ENCODE data around the gene DMAP1. TPM values are rescaled to one million over a fixed set of nuclear protein-coding genes. Genes with fewer than 3 reads are reported as not detected.
A peak's percentile ranks its signal among the peaks of the same experiment; 100 is the strongest.

The DMAP1 gene
- total and polyA plus RNA-seq, 2 of the 8 experiments (the other 6 are each of a cell fraction or from before 2014, with no cell fraction given) = 36.4 to 42.4 TPM

GRCh38 chr1:44168520-44169098 lies 44.7 kb upstream of the DMAP1 start:
- Histone ChIP-seq H3K4ac (replicated peaks; ENCODE audit: insufficient read length, low read depth, low read length) (no peak overlapping the region), H2AK5ac (ENCODE audit: low read depth, low read length) (no peak overlapping the region), H3K9me3 (ENCODE audit: insufficient read depth in 2 of 2, low read depth in 1 of 2, low read length in 1 of 2) (peaks cover 3 to 4% of the 10 kb centered on the region in 2 experiments; a peak in 1 of 4 replicates), H3K18ac (ENCODE audit: extremely low read depth, low read length) (no peak overlapping the region), H2BK15ac (ENCODE audit: low read length) (no peak overlapping the region), H2BK20ac (ENCODE audit: low read length) (no peak overlapping the region), H3K4me1 (replicated peaks in 1 of 4; ENCODE audit: control insufficient read depth in 3 of 4, insufficient read depth in 4 of 4, low read length in 3 of 4) (no peaks in the 10 kb centered on the region; a peak in 1 of 7 replicates), H3K79me2 (ENCODE audit: control insufficient read depth in 1 of 2, insufficient read depth in 2 of 2, low read length in 2 of 2) (no peaks in the 10 kb centered on the region), H4K5ac (ENCODE audit: insufficient read length, low read depth, low read length) (no peak overlapping the region), H3K27ac (ENCODE audit: low read depth, low read length) (no peak overlapping the region), H2AFZ (ENCODE audit: low read length) (no peak overlapping the region), H3K14ac (ENCODE audit: insufficient read length) (peak overlapping the region; percentile 81), H2BK5ac (ENCODE audit: low read depth, low read length) (no peak overlapping the region), H4K91ac (replicated peaks; ENCODE audit: insufficient read length, low read length) (no peak overlapping the region), H4K20me1 (replicated peaks in 1 of 2; ENCODE audit: control insufficient read depth in 1 of 2, insufficient read depth in 2 of 2, low read length in 2 of 2) (no peaks in the 10 kb centered on the region), H3K4me2 (ENCODE audit: insufficient read depth in 1 of 2, low read depth in 2 of 2, low read length in 2 of 2) (no peak overlapping the region), H3K9ac (replicated peaks in 1 of 4; ENCODE audit: extremely low read depth in 1 of 4, low read depth in 3 of 4, low read length in 3 of 4) (no peak overlapping the region), H3K4me3 (ENCODE audit: extremely low read depth in 1 of 4, insufficient read depth in 2 of 4, low read depth in 3 of 4, low read length in 4 of 4) (no peak overlapping the region), H3K36me3 (ENCODE audit: control insufficient read depth in 2 of 4, insufficient read depth in 4 of 4, low read length in 3 of 4) (no peaks in the 10 kb centered on the region), H3K79me1 (ENCODE audit: low read depth, low read length) (no peaks in the 10 kb centered on the region), H3K23me2 (ENCODE audit: low read depth, low read length) (no peaks in the 10 kb centered on the region), H3K56ac (replicated peaks; ENCODE audit: insufficient read length, low read depth, low read length) (peak overlapping the region; percentile 25), H2BK120ac (replicated peaks; ENCODE audit: low read depth, low read length) (no peak overlapping the region), H2BK12ac (ENCODE audit: low read depth, low read length) (no peak overlapping the region), H3K23ac (ENCODE audit: insufficient read length) (no peak overlapping the region), H3K27me3 (replicated peaks in 1 of 4; ENCODE audit: control insufficient read depth in 3 of 4, extremely low read depth in 1 of 4, insufficient read depth in 3 of 4, low read length in 3 of 4) (no peaks in the 10 kb centered on the region), H4K8ac (ENCODE audit: extremely low read depth, insufficient read depth, low read length) (no peak overlapping the region)
- 88% methylated on average over 5 of the region's 5 CpGs; no CpG with 5 or more reads in 1 of the 2 experiments for WGBS, 2 experiments (ENCODE audit: extremely low coverage in 1 of 2, insufficient coverage in 1 of 2, insufficient read length in 1 of 2, insufficient replicate concordance in 2 of 2, low coverage in 1 of 2, low lambda C conversion rate in 2 of 2, missing lambda C conversion rate in 1 of 2)
- ChIA-PET POLR2A (ENCODE audit: partially characterized antibody) (interaction anchor here (1.8 kb wide), 1 partner anchor 12 kb away, joined by 4 read pairs; no protein-coding TSS in a partner anchor), CTCF (ENCODE audit: partially characterized antibody) (interaction anchor here (0.7 to 4.1 kb wide), 14 partner anchors 12 to 484 kb away, joined by 3 to 18 read pairs (median 3); no protein-coding TSS in a partner anchor)
- TF ChIP-seq EZH2 (IDR thresholded peaks at IDR 0.05; ENCODE audit: low read depth, low read length, severe bottlenecking) (no peak), EGR1 (IDR thresholded peaks at IDR 0.05; ENCODE audit: borderline replicate concordance, low read depth, low read length) (no peak), RAD21 (IDR thresholded peaks at IDR 0.05 in 1 of 2, conservative IDR thresholded peaks at IDR 0.05 in 1 of 2; ENCODE audit: low read depth in 2 of 2, low read length in 2 of 2) (peak; percentile 14 to 25; a peak in 3 of 4 replicates), JUN (IDR thresholded peaks at IDR 0.05; ENCODE audit: low read depth, low read length) (no peak)
- TF ChIP-seq, protein P1, sequence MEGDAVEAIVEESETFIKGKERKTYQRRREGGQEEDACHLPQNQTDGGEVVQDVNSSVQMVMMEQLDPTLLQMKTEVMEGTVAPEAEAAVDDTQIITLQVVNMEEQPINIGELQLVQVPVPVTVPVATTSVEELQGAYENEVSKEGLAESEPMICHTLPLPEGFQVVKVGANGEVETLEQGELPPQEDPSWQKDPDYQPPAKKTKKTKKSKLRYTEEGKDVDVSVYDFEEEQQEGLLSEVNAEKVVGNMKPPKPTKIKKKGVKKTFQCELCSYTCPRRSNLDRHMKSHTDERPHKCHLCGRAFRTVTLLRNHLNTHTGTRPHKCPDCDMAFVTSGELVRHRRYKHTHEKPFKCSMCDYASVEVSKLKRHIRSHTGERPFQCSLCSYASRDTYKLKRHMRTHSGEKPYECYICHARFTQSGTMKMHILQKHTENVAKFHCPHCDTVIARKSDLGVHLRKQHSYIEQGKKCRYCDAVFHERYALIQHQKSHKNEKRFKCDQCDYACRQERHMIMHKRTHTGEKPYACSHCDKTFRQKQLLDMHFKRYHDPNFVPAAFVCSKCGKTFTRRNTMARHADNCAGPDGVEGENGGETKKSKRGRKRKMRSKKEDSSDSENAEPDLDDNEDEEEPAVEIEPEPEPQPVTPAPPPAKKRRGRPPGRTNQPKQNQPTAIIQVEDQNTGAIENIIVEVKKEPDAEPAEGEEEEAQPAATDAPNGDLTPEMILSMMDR (IDR thresholded peaks at IDR 0.05; ENCODE audit: control extremely low read depth in 1 of 3, insufficient read depth in 1 of 3, low read depth in 1 of 3, low read length in 3 of 3) = peak; percentile 52 to 67 (median 67)
- no peak for DNase-seq (ENCODE audit: low read depth in 1 of 2, low spot score in 2 of 2)
- no peak for FAIRE-seq

Measured in H1 (cell line).